Ovary (tissue), 3 donors: ENCODE data around the gene RAB4A.
"Not testable (repeated sequence)": the region's sequence is repeated elsewhere in the genome, so short reads cannot be mapped to it uniquely, and the experiment has no call there.

Experiments
- POLR2A ChIP-seq: fragments of 450-650 bp; IDR thresholded peaks from one replicate; pipeline ENCODE4 v1.6.1; 2017; ENCODE audit warnings: antibody characterized with exemption, mild to moderate bottlenecking, moderate library complexity
- TF ChIP-seq, protein P1 (sequence below), 3 donors: fragments of 450-650 bp in 2 of 3; fragments of 200-600 bp in 1 of 3; IDR thresholded peaks; one replicate each; pipeline versions ENCODE4 v1.5.1 to v1.8.0; 2016 to 2022; ENCODE audit warnings: antibody characterized with exemption in 3 of 3, mild to moderate bottlenecking in 1 of 3
- donor health status: DM: no; HTN: no; CAD: no.

DNA sequence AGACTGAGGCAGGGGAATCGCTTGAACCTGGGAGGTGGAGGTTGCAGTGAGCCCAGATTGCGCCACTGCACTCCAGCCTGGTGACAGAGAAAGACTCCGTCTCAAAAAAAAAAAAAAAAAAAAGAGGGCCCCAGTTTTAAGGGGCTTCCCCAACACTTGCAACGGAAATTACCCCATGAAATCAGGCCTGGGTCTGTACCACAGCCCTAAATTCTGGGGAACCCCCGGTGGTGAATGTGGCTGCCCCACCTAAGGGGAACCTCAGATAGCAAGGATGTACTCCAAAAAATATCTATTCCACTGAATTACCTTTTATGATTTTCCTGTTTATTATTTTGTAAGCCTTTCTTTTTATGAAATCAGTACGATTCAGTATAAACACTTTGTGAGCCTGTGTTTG, 56.9 kb downstream of the RAB4A start:
- TF ChIP-seq, protein P1, sequence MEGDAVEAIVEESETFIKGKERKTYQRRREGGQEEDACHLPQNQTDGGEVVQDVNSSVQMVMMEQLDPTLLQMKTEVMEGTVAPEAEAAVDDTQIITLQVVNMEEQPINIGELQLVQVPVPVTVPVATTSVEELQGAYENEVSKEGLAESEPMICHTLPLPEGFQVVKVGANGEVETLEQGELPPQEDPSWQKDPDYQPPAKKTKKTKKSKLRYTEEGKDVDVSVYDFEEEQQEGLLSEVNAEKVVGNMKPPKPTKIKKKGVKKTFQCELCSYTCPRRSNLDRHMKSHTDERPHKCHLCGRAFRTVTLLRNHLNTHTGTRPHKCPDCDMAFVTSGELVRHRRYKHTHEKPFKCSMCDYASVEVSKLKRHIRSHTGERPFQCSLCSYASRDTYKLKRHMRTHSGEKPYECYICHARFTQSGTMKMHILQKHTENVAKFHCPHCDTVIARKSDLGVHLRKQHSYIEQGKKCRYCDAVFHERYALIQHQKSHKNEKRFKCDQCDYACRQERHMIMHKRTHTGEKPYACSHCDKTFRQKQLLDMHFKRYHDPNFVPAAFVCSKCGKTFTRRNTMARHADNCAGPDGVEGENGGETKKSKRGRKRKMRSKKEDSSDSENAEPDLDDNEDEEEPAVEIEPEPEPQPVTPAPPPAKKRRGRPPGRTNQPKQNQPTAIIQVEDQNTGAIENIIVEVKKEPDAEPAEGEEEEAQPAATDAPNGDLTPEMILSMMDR (IDR thresholded peaks at IDR 0.05) = not testable (repeated sequence)
- TF ChIP-seq POLR2A = not testable (repeated sequence)
